Adrenal gland (tissue), 5 donors: ENCODE measurements around the gene SUSD6.

Experiments used
- POLR2A ChIP-seq, 2 donors: fragments of 450-650 bp; IDR thresholded peaks; one replicate each; pipeline ENCODE4 v1.6.1; 2017; ENCODE audit warnings: antibody characterized with exemption in 2 of 2, mild to moderate bottlenecking in 2 of 2, moderate library complexity in 1 of 2
- TF ChIP-seq, protein P1 (sequence below), 6 experiments: fragments of 450-650 bp in 4 of 6; fragments of 200-600 bp in 2 of 6; sonication (generic) in 1 of 6; IDR thresholded peaks; 1 replicate in 5 of 6; 2 replicates in 1 of 6; pipeline versions ENCODE4 v1.5.1 to v1.8.0; 2016 to 2021; ENCODE audit warnings: antibody characterized with exemption in 6 of 6, mild to moderate bottlenecking in 2 of 6, moderate library complexity in 1 of 6
- donor health status: DM: no; HTN: no; CAD: no.

DNA sequence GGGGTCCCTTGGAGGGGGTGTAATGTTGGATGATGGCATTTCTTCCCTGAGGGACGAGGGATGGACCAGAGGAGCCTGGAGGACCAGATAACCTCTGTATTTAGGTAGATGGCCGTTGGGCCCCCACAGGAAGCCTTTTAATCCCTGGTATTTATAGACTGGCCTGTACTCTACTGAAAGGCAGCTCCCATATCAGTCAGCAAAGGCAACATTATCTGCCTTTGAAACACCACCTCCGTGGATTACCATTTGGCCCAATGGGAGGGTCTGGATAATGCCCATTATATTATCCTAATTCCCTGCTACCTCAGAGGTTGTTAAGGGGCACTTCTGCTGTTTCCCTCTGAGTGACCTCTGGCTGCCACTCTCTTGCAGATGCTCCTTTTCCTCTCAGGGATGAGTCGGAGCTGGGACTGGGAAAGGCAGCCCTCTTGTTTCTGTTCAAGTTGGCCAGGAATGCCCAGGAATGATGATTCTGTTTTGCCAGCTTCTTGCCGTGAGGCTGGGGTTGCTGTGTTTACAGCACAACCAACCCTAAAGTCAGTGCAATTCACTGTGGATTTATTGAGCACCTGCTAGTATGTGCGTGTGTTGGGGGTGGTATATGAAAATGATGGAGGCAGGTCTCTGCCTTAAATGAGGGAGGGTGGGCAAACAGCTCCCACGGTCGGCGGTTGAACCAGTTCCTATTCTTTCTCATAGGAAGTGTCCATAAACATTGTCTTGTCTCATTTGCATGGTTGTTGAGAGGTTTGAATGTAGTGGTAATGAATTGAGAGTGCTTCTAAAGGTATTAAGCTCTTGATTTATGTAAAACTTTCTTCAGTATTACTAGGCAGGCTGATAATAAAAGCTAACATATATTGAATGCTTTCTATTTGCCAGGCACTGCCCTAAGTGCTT lies 18.1 kb downstream of the SUSD6 start:
- TF ChIP-seq POLR2A (IDR thresholded peaks at IDR 0.05) = no peak
- TF ChIP-seq, protein P1, sequence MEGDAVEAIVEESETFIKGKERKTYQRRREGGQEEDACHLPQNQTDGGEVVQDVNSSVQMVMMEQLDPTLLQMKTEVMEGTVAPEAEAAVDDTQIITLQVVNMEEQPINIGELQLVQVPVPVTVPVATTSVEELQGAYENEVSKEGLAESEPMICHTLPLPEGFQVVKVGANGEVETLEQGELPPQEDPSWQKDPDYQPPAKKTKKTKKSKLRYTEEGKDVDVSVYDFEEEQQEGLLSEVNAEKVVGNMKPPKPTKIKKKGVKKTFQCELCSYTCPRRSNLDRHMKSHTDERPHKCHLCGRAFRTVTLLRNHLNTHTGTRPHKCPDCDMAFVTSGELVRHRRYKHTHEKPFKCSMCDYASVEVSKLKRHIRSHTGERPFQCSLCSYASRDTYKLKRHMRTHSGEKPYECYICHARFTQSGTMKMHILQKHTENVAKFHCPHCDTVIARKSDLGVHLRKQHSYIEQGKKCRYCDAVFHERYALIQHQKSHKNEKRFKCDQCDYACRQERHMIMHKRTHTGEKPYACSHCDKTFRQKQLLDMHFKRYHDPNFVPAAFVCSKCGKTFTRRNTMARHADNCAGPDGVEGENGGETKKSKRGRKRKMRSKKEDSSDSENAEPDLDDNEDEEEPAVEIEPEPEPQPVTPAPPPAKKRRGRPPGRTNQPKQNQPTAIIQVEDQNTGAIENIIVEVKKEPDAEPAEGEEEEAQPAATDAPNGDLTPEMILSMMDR (IDR thresholded peaks at IDR 0.05) = no peak
